HG03175 (cell line): ENCODE measurements around the gene TLR10.
A peak's percentile ranks its signal among the peaks of the same experiment; 100 is the strongest.
"Not testable (repeated sequence)": the region's sequence is repeated elsewhere in the genome, so short reads cannot be mapped to it uniquely, and the experiment has no call there.

Experiments
- ATAC-seq: cut with Tn5 transposase; IDR thresholded peaks from one replicate; pipeline ENCODE4 v1.9.1; 2021; ENCODE audit warnings: mild to moderate bottlenecking, moderate library complexity; ENCODE audit not compliant: unreplicated experiment

The TLR10 gene, protein sequence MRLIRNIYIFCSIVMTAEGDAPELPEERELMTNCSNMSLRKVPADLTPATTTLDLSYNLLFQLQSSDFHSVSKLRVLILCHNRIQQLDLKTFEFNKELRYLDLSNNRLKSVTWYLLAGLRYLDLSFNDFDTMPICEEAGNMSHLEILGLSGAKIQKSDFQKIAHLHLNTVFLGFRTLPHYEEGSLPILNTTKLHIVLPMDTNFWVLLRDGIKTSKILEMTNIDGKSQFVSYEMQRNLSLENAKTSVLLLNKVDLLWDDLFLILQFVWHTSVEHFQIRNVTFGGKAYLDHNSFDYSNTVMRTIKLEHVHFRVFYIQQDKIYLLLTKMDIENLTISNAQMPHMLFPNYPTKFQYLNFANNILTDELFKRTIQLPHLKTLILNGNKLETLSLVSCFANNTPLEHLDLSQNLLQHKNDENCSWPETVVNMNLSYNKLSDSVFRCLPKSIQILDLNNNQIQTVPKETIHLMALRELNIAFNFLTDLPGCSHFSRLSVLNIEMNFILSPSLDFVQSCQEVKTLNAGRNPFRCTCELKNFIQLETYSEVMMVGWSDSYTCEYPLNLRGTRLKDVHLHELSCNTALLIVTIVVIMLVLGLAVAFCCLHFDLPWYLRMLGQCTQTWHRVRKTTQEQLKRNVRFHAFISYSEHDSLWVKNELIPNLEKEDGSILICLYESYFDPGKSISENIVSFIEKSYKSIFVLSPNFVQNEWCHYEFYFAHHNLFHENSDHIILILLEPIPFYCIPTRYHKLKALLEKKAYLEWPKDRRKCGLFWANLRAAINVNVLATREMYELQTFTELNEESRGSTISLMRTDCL

DNA sequence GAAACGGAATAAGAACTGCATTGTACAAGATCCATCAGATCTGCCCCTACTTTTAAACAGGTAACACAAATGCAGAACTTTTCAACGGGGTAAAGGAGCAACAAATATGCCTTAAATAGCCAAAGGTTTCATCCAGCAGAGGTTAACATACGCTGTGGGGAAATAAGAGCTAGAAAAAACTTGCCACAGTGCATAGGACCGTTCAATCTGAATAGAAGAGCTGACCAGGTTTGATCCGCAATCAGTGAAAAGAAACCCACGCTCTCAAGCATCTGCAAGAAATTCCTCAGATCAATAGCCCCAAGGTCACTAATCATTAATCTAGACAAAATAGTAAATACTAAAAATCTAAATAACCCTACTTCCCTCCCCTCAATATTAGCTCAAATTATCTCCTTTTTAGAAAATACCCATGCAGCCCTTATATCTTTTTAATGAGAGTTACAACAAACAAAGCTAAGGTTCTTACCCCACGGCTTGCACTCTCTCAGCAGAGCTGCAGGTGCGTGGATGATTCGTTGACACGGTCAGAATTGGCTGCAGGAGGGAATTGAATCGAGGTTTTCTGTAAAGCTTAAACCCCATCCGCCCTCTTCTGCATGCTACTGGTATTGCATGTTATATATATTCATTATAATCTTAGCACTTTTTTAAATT, at the start of gene TLR10:
Gene TLR10, minus strand, starts transcription at position 539 of the 657 bp plus-strand sequence. CDS start 7,400 bp downstream, outside the sequence.
- peak; percentile 50 for ATAC-seq

DNA sequence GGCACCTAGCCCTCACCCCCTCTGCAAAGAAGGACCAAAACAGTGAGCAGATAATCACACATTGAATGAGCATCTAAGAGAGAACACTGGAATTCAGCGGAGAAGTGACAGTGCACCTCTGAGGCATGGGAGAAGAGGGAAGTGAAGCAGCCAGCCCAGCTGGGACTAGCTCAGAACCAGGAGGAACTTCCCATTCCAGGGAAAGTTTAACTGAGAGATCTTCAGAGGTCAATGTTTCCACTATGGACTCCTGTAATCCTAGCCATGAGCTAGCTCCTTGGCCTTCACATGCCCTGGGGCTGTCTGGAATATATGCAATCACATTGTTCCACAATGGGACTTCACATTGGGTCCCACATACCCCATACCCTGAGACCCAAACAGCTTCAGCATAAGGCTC, 49.4 kb upstream of the TLR10 start:
- no peak for ATAC-seq

DNA sequence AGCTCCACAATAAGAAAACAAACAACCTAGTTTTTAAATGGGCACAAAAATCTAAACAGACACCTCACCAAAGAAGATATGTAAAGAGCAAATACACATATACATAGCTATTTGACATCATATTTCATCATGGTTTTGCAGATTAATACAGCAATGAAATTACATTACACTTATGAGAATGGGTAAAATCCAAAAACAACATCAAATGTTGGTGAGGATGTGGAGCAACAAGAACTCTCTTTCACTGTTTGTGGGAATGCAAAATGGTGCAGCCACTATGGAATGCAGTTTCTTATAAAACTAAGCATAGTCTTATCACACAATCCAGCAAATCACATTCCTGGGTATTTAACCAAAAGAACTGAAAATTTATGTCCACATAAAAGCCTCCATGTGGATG, 48.9 kb upstream of the TLR10 start:
- ATAC-seq, result no peak

DNA sequence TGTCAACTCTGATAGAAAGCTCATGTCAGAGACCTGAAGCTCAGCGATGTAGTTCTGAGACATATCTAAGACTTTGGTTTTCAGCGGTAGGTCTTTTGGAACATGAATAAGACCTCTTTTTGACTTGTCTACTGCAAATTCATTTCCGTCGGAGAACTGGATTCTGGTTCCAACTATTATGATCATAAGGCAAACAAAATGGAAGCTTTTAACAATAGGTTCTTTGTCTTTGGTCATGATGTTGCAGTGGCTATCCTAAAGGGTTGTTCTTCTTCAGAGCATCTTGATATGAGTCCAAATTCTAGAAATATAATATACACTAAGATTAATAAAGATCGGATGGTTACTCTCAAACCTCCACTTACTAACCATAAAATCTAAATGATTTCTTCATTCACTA, 46.4 kb upstream of the TLR10 start:
- ATAC-seq, result no peak

DNA sequence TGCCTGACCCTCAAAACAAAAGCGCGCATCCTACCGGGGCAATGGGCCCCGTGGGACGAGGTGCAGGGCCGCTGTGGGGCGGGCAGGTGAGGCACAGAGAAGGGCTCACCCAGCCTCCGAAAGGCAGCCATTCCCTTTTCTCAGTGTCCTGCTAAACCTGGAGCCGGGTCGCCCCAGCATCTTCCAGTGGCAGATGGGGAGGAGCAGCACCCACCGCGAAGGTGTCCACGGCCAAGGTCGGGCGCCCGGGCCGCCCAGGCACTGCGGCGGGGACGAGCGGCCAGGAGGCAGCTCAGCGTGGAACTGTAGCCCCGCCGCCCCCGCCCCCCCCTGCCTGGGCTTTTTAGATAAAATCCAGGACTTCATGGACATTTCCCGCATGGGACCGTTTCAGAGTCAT, 41.0 kb upstream of the TLR10 start:
- no peak for ATAC-seq

DNA sequence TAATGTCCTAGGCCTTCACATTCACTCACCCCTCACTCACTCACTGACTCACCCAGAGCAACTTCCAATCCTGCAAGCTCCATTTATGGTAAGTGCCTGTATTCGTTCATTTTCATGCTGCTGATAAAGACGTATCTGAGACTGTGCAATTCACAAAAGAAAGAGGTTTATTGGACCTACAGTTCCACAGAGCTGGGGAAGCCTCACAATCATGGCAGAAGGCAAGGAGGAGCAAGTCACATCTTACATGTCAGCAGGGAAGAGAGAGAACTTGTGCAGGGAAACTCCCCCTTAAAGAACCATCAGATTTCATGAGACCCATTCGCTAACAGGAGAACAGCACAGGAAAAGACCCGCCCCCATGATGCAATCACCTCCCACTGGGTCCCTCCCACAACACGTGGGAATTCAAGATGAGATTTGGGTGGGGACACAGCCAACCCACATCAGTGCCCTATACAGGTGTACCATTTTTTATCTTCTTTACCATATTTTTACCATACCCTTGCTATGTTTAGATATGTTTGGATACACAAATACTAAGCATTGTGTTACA, 40.0 kb upstream of the TLR10 start:
- ATAC-seq, result no peak

DNA sequence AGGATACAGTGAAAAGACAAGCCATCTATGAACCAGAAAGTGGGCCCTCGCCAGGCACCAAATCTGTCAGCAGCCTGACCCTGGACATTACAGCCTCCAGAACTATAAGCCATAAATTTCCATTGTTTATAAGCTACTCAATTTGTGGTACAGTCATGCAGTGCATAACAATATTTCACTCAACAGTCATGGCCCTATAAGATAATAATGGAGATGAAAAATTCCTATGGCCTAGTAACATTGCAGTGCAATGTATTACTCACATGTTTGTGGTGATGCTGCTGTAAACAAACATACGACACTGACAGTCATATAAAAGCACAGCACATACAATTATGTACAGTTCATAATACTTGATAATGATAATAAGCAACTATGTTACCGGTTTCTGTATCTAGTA, 38.9 kb upstream of the TLR10 start:
- ATAC-seq, result no peak

DNA sequence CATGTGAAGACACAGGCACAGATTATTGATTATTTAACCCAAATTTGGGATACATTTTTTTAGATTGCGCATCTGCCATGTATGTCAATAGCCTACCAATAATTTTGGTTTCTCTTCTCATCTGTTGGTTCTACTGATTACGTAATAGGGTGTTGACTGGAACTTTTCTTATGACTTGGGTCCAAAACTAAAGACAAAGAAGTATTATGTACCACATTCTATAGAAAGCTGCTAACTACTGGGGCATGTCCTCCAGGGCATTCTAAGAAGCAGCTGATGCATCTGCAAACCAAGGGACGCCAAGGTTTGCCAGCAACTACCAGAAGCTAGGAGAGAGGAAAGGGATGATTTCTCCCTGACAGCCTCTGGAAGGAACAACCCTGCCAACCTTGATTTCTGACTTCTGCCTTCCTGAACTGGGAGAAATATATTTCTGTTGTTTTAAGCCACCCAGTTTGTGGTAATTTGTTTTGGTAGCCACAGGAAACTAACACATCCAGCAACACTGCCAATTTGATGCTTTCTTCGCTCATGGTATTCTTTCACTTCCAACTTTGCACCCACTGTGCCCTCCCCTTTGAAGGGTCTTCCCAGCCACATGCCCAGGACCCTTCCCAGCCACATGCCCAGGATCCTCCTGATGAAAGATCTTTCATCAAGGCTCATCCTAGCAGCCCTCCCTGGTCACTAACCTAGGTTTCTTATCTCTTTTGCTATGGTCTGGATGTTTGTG, 37.7 kb upstream of the TLR10 start:
- ATAC-seq, result peak; percentile 57

DNA sequence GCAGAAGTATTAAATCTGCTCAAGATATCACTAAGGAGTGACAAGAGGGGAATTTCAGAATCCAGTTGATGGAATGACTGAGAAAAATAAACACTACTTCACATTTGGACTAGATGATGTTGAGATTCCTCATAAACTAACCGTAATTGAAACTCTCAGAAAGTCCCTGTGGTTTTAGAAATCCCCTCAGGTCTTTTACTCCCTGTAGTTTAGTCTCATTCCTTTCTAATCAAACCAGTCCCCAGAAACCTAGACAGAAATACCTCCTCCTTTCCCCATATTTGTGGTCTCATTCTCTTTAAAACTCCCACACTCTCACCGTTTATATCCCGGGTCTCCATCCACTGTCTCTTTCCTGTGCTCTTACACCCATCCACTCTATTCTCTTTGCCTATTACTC, 36.8 kb upstream of the TLR10 start:
- no peak for ATAC-seq

DNA sequence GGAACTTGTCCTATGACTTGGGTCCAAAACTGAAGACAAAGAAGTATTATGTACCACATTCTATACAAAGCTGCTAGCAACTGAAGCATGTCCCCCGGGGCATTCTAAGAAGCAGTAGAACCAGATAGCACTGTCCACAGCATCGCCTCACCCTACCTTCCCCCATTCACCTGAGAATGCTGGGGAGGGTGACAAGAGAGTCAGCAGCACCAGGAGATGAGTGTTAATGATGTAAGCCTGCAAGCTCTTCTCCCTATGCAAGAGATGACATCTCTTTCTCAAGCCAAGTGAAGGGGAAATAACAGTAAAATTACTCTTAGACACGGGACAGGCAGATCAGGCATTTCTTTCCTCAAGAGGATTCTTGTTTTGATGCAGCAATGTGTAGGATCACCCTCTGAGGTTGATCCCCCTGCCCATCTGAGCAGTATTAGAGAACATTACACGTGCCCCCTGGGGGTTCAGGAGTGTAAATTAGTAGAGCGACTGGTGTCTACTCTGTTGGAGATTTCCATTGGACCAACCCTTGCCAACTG, 35.7 kb upstream of the TLR10 start:
- ATAC-seq, result peak; percentile 40

DNA sequence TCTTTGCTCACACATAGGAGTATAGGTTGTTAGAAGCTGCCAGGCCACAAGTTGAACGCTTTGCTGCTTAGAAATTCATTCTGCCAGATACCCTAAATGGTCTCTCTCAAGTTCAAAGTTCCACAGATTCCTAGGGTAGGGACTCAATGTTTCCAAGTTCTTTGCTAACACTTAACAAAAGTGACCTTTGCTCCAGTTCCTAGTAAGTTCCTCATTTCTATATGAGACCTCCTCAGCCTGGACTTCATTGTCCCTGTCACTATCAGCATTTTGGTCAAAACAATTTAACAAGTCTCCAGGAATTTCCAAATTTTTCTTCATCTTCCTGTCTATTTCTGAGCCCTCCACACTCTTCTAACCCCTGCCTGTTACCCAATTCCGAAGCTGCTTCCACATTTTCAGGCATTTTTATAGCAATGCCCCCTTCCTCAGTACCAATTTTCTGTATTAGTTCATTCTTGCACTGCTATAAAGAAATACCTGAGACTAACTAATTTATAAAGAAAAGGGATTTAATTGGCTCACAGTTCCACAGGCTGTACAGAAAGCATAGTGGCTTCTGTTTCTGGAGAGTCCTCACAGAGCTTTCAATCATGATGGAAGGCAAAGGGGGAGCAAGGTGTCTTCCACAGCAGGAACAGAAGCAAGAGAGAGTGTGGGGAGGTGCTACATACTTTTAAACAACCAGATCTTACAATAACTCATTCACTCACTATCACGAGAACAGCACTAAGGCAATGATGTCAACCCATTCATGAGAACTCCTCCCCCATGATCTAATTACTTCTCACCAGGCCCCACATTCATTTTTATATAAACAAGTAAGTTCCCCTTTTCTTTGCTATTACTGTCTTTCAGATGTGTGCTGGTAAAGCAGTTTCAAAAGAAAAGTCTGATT, 33.3 kb upstream of the TLR10 start:
- ATAC-seq, result no peak

DNA sequence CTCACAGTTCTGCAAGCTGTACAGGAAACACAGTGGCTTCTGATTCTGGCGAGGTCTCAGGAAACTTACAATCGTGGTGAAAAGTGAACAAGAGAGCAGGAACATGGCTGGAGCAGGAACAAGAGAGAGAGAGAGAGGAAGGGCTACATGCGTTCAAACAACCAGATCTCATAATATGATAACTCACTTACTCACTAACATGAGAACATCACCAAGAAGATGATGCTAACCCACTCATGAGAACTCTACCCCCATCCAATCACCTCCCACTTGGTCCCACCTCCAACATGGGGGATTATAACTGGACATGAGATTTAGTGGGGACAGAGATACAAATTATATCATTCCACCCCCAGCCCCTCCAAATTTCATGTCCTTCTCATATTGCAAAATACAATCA, 31.6 kb upstream of the TLR10 start:
- no peak for ATAC-seq

DNA sequence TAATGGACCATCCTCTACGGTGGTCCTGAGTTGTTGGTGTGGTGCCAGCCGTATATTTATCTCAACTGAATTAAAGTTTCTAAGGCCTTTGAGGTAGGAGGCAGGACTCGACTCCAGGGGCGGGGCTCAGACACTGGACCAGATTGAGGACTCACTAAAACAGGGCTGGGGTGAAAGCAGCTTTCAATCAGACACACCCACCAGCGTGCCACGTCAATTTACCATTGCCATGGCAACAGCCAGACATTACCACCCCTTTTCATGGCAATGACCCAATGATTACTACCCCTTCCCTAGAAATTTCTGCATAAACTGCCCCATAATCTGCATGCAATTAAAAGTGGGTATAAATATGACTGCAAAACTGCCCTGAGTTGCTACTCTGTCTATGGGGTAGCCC, 28.5 kb upstream of the TLR10 start:
- no peak for ATAC-seq

DNA sequence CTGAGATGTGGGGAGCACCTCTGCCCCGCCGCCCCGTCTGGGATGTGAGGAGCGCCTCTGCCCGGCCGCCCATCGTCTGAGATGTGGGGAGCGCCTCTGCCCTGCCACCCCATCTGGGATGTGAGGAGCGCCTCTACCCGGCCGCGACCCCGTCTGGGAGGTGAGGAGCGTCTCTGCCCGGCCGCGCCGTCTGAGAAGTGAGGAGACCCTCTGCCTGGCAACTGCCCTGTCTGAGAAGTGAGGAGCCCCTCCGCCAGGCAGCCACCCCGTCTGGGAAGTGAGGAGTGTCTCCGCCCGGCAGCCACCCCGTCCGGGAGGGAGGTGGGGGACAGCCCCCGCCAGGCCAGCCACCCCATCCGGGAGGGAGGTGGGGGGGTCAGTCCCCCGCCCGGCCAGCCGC, 24.7 kb upstream of the TLR10 start:
- not testable (repeated sequence) for ATAC-seq

DNA sequence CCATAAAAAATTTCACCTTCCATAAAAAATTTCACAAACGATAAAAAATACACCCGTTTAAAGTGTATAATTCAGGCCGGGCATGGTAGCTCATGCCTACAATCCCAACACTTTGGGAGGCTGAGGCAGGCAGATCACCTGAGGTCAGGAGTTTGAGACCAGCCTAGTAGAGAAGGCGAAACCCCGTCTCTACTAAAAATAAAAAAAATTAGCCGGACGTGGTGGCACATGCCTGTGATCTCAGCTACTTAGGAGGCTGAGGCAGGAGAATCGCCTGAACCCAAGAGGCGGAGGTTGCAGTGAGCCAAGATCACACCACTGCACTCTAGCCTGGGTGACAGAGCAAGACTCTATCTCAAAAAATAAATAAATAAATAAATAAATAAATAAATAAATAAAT, 23.5 kb upstream of the TLR10 start:
- not testable (repeated sequence) for ATAC-seq

DNA sequence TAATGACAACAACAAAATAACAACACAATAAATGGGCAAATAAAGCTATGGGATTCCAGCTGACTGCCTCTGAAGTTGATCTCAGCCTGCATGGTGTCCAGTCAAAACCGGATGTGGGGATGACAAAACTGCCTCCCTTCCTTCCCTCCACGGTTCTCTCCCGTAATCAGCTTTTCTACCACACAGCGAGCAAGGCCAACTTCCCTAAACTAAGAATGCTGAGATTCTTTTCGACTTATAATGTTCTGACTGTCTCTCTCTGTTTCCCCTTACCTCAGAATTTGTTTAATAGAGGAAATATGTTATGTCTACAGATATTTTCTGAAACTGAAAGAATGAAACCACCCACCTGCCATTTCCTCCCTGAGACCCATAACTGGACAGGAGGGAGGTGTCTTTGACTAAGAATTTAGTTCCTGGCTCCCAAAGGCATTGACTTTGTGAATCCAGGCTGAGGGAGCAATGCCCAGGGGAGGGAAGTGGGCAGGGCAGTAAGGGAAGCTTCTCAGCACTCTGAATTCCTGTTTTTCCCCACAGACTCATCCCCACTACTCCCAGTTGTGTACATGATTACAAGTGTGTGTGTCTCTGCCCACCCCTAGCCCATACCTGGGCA, 22.8 kb upstream of the TLR10 start:
- ATAC-seq, result peak; percentile 78

DNA sequence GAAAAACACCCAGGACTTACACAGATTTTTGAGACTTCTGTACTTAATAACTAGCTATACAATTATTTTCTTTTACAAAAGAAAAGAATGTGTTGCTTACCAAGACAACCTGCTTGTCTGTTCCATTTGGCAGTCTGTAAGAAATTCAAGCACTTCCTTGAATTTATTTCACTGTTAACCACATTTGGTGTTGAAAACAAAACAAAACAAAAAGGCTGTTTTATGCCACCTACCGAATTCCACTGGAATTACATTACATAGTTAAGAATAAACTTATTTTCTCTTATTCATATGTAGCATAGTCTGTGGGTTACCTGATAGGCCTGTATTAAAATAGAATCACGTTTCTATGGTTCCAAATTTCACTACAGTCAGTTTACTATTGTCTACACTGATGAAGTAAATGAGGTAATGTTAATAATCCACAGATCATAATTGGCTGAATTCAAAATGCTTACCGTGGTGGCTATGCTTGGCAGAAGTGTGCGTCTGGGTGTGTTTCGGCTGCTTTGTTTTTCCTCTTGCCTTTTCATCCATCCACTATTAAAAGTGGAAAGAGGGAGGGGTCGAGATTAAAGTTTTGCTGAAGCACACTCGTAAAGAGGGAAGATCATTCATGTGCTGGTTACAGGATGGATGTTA, 22.0 kb upstream of the TLR10 start, which contains the start of gene TLR1:
Gene TLR1, minus strand, starts transcription at position 138 of the 642 bp plus-strand sequence. CDS start 5,960 bp downstream, outside the sequence.
- ATAC-seq, result peak; percentile 47
